Naive thymus-derived CD4-positive, alpha-beta T cell (primary cell): ENCODE results near the gene BHMT. TPM values are rescaled to one million over a fixed set of nuclear protein-coding genes. Genes with fewer than 3 reads are reported as not detected.

Source experiments
- ATAC-seq: fragments of 150-1000 bp; cut with Tn5 transposase; 2 replicates; pipeline ENCODE4 v1.10.0; 2021; ENCODE audit warnings: mild to moderate bottlenecking, moderate library complexity
- CTCF ChIA-PET: fragments of 350-600 bp; sonication (Branson Sonifier 250); formaldehyde crosslinking; loops from one replicate; lab custom pipeline; 2021; ENCODE audit warnings: antibody characterized with exemption; lab: Charles Lee
- POLR2A ChIA-PET: fragments of 350-600 bp; sonication (Branson Sonifier 250); formaldehyde crosslinking; loops from one replicate; lab custom pipeline; 2021; ENCODE audit warnings: antibody characterized with exemption, inconsistent platforms; lab: Charles Lee
- DNase-seq, 9 donors: peaks; one replicate each; pipeline versions ENCODE4 v3.0.0 to v3.0.0-alpha.2; 2020 to 2022; ENCODE audit warnings: mixed read lengths in 1 of 9
- H3K27ac ChIP-seq: one replicate; pipeline ENCODE4 v1.7.0; 2013; ENCODE audit warnings: mild to moderate bottlenecking, low read depth, low read length, moderate library complexity
- H3K27me3 ChIP-seq, 2 donors: one replicate each; pipeline ENCODE4 v1.7.0; 2013; ENCODE audit warnings: low read length in 2 of 2, mild to moderate bottlenecking in 2 of 2, moderate library complexity in 2 of 2; ENCODE audit not compliant: control insufficient read depth in 2 of 2, insufficient read depth in 2 of 2
- H3K36me3 ChIP-seq, 3 experiments: 1 replicate in 2 of 3; 2 replicates in 1 of 3; pipeline ENCODE4 v1.7.0; 2013; ENCODE audit warnings: low read length in 3 of 3, mild to moderate bottlenecking in 3 of 3, moderate library complexity in 1 of 3; ENCODE audit not compliant: insufficient read depth in 3 of 3, control insufficient read depth in 2 of 3
- H3K4me1 ChIP-seq, 2 donors: one replicate each; pipeline ENCODE4 v1.7.0; 2013; ENCODE audit warnings: low read length in 2 of 2, mild to moderate bottlenecking in 2 of 2, moderate library complexity in 1 of 2; ENCODE audit not compliant: control insufficient read depth in 2 of 2, insufficient read depth in 2 of 2
- H3K4me3 ChIP-seq: 2 replicates; pipeline ENCODE4 v1.7.0; 2013; ENCODE audit warnings: mild to moderate bottlenecking, low read length
- H3K9me3 ChIP-seq, 3 experiments: 1 replicate in 2 of 3; 2 replicates in 1 of 3; pipeline ENCODE4 v1.7.0; 2013; ENCODE audit warnings: low read length in 3 of 3; ENCODE audit not compliant: control insufficient read depth in 2 of 3
- H3K27ac Mint-ChIP-seq, 9 donors: one replicate each; pipeline ENCODE4 v1.8.0; 2020 to 2022; ENCODE audit warnings: mixed read lengths in 9 of 9, mild to moderate bottlenecking in 8 of 9, moderate library complexity in 5 of 9, inconsistent platforms in 2 of 9
- H3K27me3 Mint-ChIP-seq, 5 donors: one replicate each; pipeline ENCODE4 v1.8.0; 2021 to 2022; ENCODE audit warnings: mixed read lengths in 5 of 5, mild to moderate bottlenecking in 1 of 5
- H3K36me3 Mint-ChIP-seq, 5 donors: one replicate each; pipeline ENCODE4 v1.8.0; 2020 to 2022; ENCODE audit warnings: mixed read lengths in 5 of 5, mild to moderate bottlenecking in 3 of 5, inconsistent platforms in 1 of 5
- H3K4me1 Mint-ChIP-seq, 7 donors: one replicate each; pipeline ENCODE4 v1.8.0; 2020 to 2022; ENCODE audit warnings: mixed read lengths in 7 of 7, mild to moderate bottlenecking in 3 of 7, inconsistent platforms in 1 of 7
- H3K4me3 Mint-ChIP-seq, 10 donors: one replicate each; pipeline ENCODE4 v1.8.0; 2020 to 2022; ENCODE audit warnings: mild to moderate bottlenecking in 10 of 10, mixed read lengths in 10 of 10, moderate library complexity in 6 of 10, inconsistent platforms in 2 of 10
- H3K9me3 Mint-ChIP-seq, 11 donors: one replicate each; pipeline ENCODE4 v1.8.0; 2020 to 2022; ENCODE audit warnings: mixed read lengths in 11 of 11, mild to moderate bottlenecking in 4 of 11, inconsistent platforms in 1 of 11, moderate library complexity in 1 of 11
- intact Hi-C, 2 donors: fragments of 100-400 bp; cut with micrococcal nuclease; formaldehyde crosslinking; loops; one replicate each; pipeline ENCODE4 v1.15.1; 2023
- polyA plus RNA-seq, 2 donors: library from polyadenylated mRNA; unstranded; fragments of 300-500 nt; fragmentation: Illumina TruSeq; gene quantifications; one replicate each; pipeline ENCODE4 v1.2.3, GENCODE V29; 2021
- total RNA-seq, 6 experiments: library from RNA in 5 of 6; stranded (reverse) in 5 of 6; gene quantifications; 1 replicate in 5 of 6; 2 replicates in 1 of 6; pipeline ENCODE4 v1.2.3 and lab custom pipeline; 2021 to 2026

Gene BHMT
- total and polyA plus RNA-seq, 7 experiments from 2014 or later: not detected

GRCh38 chr5:79111960-79112702 is 522 bp downstream of the BHMT start:
- Mint-ChIP-seq H3K27ac (no peak overlapping the region), H3K9me3 (no peaks in the 10 kb centered on the region), H3K4me1 (peaks cover 0 to 3% (median 0%) of the 10 kb centered on the region in 7 donors), H3K4me3 (no peak overlapping the region), H3K36me3 (no peaks in the 10 kb centered on the region), H3K27me3 (peaks cover 43 to 76% (median 54%) of the 10 kb centered on the region in 5 donors)
- ChIA-PET POLR2A (no interaction called here), CTCF (no interaction called here)
- no peak for ATAC-seq
- DNase-seq: no peak
- Histone ChIP-seq H3K27ac (no peak overlapping the region), H3K27me3 (peaks cover 0 to 6% of the 10 kb centered on the region in 2 donors), H3K9me3 (no peaks in the 10 kb centered on the region), H3K36me3 (no peaks in the 10 kb centered on the region), H3K4me3 (no peak overlapping the region), H3K4me1 (no peaks in the 10 kb centered on the region)
- intact Hi-C loops: loop anchor here in 1 of 2 donors (5.0 kb wide), 1 partner anchor 225 kb away; no protein-coding TSS in a partner anchor

- no peaks in the 10 kb centered on the region for H3K4me1 ChIP-seq
- no peaks in the 10 kb centered on the region for H3K9me3 Mint-ChIP-seq
- no peaks in the 10 kb centered on the region for H3K9me3 ChIP-seq
- no peaks in the 10 kb centered on the region for H3K36me3 ChIP-seq
- POLR2A ChIA-PET: no interaction called here
- no peak for DNase-seq
- H3K4me3 ChIP-seq: no peak overlapping the region
- no peak overlapping the region for H3K27ac ChIP-seq
- H3K4me1 Mint-ChIP-seq: no peaks in the 10 kb centered on the region
- no peak for ATAC-seq
- CTCF ChIA-PET: no interaction called here
- H3K27ac Mint-ChIP-seq: no peak overlapping the region
- no peaks in the 10 kb centered on the region for H3K36me3 Mint-ChIP-seq
- H3K27me3 Mint-ChIP-seq: peaks cover 40 to 72% (median 54%) of the 10 kb centered on the region in 5 donors
- no peak overlapping the region for H3K4me3 Mint-ChIP-seq
- peaks cover 0 to 6% of the 10 kb centered on the region in 2 donors for H3K27me3 ChIP-seq
- intact Hi-C loops: loop anchor here in 1 of 2 donors (5.0 kb wide), 1 partner anchor 225 kb away; no protein-coding TSS in a partner anchor
These were observed 1.1 kb downstream of the BHMT start for GRCh38 chr5:79112703-79113058.

- CTCF ChIA-PET: interaction anchor here (1.1 kb wide), 1 partner anchor 12 kb away, joined by 3 read pairs; no protein-coding TSS in a partner anchor
- H3K36me3 ChIP-seq: no peaks in the 10 kb centered on the region
- intact Hi-C loops: no loop called here
- no peak for DNase-seq
- POLR2A ChIA-PET: no interaction called here
- H3K9me3 ChIP-seq: no peaks in the 10 kb centered on the region
- no peak for ATAC-seq
- no peaks in the 10 kb centered on the region for H3K4me1 ChIP-seq
- H3K4me1 Mint-ChIP-seq: peaks cover 0 to 4% (median 0%) of the 10 kb centered on the region in 7 donors
- H3K4me3 Mint-ChIP-seq: no peak overlapping the region
- no peak overlapping the region for H3K27ac ChIP-seq
- peaks cover 0 to 22% (median 13%) of the 10 kb centered on the region in 5 donors for H3K27me3 Mint-ChIP-seq
- no peaks in the 10 kb centered on the region for H3K9me3 Mint-ChIP-seq
- no peak overlapping the region for H3K4me3 ChIP-seq
- H3K27ac Mint-ChIP-seq: no peak overlapping the region
- no peaks in the 10 kb centered on the region for H3K36me3 Mint-ChIP-seq
- peaks cover 0 to 6% of the 10 kb centered on the region in 2 donors for H3K27me3 ChIP-seq
These were observed 7.9 kb downstream of the BHMT start for GRCh38 chr5:79119486-79119885.

- no peaks in the 10 kb centered on the region for H3K36me3 Mint-ChIP-seq
These were observed 8.6 kb downstream of the BHMT start for GRCh38 chr5:79120221-79120620.

GRCh38 chr5:79122973-79123372 is 11.4 kb downstream of the BHMT start:
- Histone ChIP-seq H3K27me3 (no peaks in the 10 kb centered on the region), H3K9me3 (no peaks in the 10 kb centered on the region), H3K36me3 (no peaks in the 10 kb centered on the region), H3K4me1 (no peaks in the 10 kb centered on the region), H3K27ac (no peak overlapping the region), H3K4me3 (no peak overlapping the region)
- POLR2A ChIA-PET: no interaction called here
- Mint-ChIP-seq H3K36me3 (no peaks in the 10 kb centered on the region), H3K27ac (no peak overlapping the region), H3K4me3 (no peak overlapping the region), H3K27me3 (peaks cover 0 to 17% (median 8%) of the 10 kb centered on the region in 5 donors), H3K4me1 (peaks cover 0 to 4% (median 0%) of the 10 kb centered on the region in 7 donors), H3K9me3 (no peaks in the 10 kb centered on the region)
- intact Hi-C loops: no loop called here
- CTCF ChIA-PET: interaction anchor here (0.5 to 1.1 kb wide), 2 partner anchors 10 to 678 kb away, joined by 3 to 4 read pairs; no protein-coding TSS in a partner anchor
- no peak for ATAC-seq
- DNase-seq: no peak

More at GRCh38 chr5:79120221-79120620, 8.6 kb downstream of the BHMT start:
- no peaks in the 10 kb centered on the region for H3K9me3 Mint-ChIP-seq
- Histone ChIP-seq H3K27ac (no peak overlapping the region), H3K9me3 (no peaks in the 10 kb centered on the region), H3K27me3 (no peaks in the 10 kb centered on the region), H3K4me3 (no peak overlapping the region), H3K4me1 (no peaks in the 10 kb centered on the region), H3K36me3 (no peaks in the 10 kb centered on the region)
- no peak overlapping the region for H3K27ac Mint-ChIP-seq
- peaks cover 0 to 4% (median 0%) of the 10 kb centered on the region in 7 donors for H3K4me1 Mint-ChIP-seq
- ChIA-PET CTCF (no interaction called here), POLR2A (no interaction called here)
- H3K27me3 Mint-ChIP-seq: peaks cover 0 to 18% (median 8%) of the 10 kb centered on the region in 5 donors
- H3K4me3 Mint-ChIP-seq: no peak overlapping the region
- intact Hi-C loops: no loop called here
- ATAC-seq (no peak), DNase-seq (no peak)

GRCh38 chr5:79124607-79125006 is 13.0 kb downstream of the BHMT start:
- Histone ChIP-seq H3K27me3 (no peaks in the 10 kb centered on the region), H3K4me1 (no peaks in the 10 kb centered on the region), H3K36me3 (no peaks in the 10 kb centered on the region), H3K4me3 (no peak overlapping the region), H3K9me3 (no peaks in the 10 kb centered on the region), H3K27ac (no peak overlapping the region)
- Mint-ChIP-seq H3K36me3 (no peaks in the 10 kb centered on the region), H3K27ac (no peak overlapping the region), H3K27me3 (peaks cover 0 to 9% (median 0%) of the 10 kb centered on the region in 5 donors), H3K4me3 (no peak overlapping the region), H3K9me3 (no peaks in the 10 kb centered on the region), H3K4me1 (peaks cover 0 to 4% (median 0%) of the 10 kb centered on the region in 7 donors)
- CTCF ChIA-PET: interaction anchor here (0.7 kb wide), 1 partner anchor 9 kb away, joined by 3 read pairs; no protein-coding TSS in a partner anchor
- no peak for ATAC-seq
- DNase-seq: no peak
- POLR2A ChIA-PET: no interaction called here
- intact Hi-C loops: no loop called here
